Stimulated activated CD8-positive, alpha-beta memory T cell treated with anti-CD3 and anti-CD28 coated beads, Interleukin-15, amount 100 ng/mL, for 4 hours (primary cell): ENCODE data around the gene ZNF626.
"Not testable (repeated sequence)": the region's sequence is repeated elsewhere in the genome, so short reads cannot be mapped to it uniquely, and the experiment has no call there.

Experiments
- DNase-seq, 2 donors: peaks; one replicate each; pipeline ENCODE4 v3.0.0-alpha.2; 2020; ENCODE audit warnings: low read depth in 2 of 2

The ZNF626 gene

GRCh38 chr19:20661150-20661819 lies at the start of gene ZNF626:
Gene ZNF626, minus strand, starts transcription at chr19:20661571. Its CDS starts 125 bp downstream, at chr19:20661446.
- DNase-seq: peak; percentile 75 to 88

- no peak for DNase-seq
Measured at GRCh38 chr19:20669263-20669662, 7.9 kb upstream of the ZNF626 start.

GRCh38 chr19:20667281-20667680 lies 5.9 kb upstream of the ZNF626 start:
- DNase-seq: no peak

GRCh38 chr19:20664901-20665781 lies 3.8 kb upstream of the ZNF626 start:
- no peak for DNase-seq

- DNase-seq: not testable (repeated sequence)
Measured at GRCh38 chr19:20664475-20664874, 3.1 kb upstream of the ZNF626 start.

GRCh38 chr19:20662421-20663105 lies 1.2 kb upstream of the ZNF626 start:
- DNase-seq: no peak

- DNase-seq: no peak
Measured at GRCh38 chr19:20660473-20661140, 764 bp downstream of the ZNF626 start.

- no peak for DNase-seq
Measured at GRCh38 chr19:20640545-20640944, 20.8 kb downstream of the ZNF626 start.

GRCh38 chr19:20640023-20640422 lies 21.3 kb downstream of the ZNF626 start:
- DNase-seq: no peak

- not testable (repeated sequence) for DNase-seq
Measured at GRCh38 chr19:20624560-20624959, 36.8 kb downstream of the ZNF626 start.

- no peak for DNase-seq
Measured at GRCh38 chr19:20616071-20616470, 45.3 kb downstream of the ZNF626 start.

GRCh38 chr19:20614971-20615370 lies 46.4 kb downstream of the ZNF626 start:
- DNase-seq: not testable (repeated sequence)

- no peak for DNase-seq
Measured at GRCh38 chr19:20612711-20613316, 48.6 kb downstream of the ZNF626 start.

- DNase-seq: no peak
Measured at GRCh38 chr19:20611866-20612265, 49.5 kb downstream of the ZNF626 start.

- no peak for DNase-seq
Measured at GRCh38 chr19:20607943-20608342, 53.4 kb downstream of the ZNF626 start.
